Measurements from ENCODE around the gene TAOK3. TPM values are rescaled to one million over a fixed set of nuclear protein-coding genes. Genes with fewer than 3 reads are reported as not detected.

TAOK3 gene
- total RNA-seq, 4 donors from 2014 or later = 22.7 to 61.7 (median 38.8) TPM

DNA sequence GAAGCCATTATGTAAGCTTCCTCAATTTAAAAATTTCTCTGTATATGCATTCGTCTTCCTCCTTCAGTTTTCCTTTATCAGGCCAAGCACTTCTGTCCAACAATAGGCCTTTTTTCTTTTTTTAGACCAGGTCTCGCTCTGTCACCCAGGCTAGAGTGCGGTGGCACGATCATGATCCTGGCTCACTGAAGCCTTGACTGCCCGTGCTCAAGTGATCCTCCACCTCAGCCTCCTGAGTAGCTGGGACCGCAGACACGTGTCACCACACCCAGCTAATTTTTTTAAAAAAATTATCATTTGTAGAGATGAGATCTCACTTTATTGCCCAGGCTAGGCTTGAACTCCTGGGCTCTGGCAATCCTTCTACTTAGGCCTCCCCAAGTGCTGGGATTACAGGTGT lies 25.8 kb downstream of the TAOK3 start:
- DNase-seq (ENCODE audit: low spot score in 2 of 2) = no peak
- H3K36me3 ChIP-seq = no peaks in the 10 kb centered on the region
- peaks cover 23% of the 10 kb centered on the region for H3K4me1 ChIP-seq
- no peak overlapping the region for H3K27ac ChIP-seq
- no peak overlapping the region for H3K4me3 ChIP-seq
- TF ChIP-seq POLR2AphosphoS5 (IDR thresholded peaks at IDR 0.05) (no peak), EP300 (IDR thresholded peaks at IDR 0.05) (no peak)
- 63% methylated on average over 7 of the region's 7 CpGs for WGBS
- H3K9me3 ChIP-seq = no peaks in the 10 kb centered on the region
- no peaks in the 10 kb centered on the region for H3K27me3 ChIP-seq

DNA sequence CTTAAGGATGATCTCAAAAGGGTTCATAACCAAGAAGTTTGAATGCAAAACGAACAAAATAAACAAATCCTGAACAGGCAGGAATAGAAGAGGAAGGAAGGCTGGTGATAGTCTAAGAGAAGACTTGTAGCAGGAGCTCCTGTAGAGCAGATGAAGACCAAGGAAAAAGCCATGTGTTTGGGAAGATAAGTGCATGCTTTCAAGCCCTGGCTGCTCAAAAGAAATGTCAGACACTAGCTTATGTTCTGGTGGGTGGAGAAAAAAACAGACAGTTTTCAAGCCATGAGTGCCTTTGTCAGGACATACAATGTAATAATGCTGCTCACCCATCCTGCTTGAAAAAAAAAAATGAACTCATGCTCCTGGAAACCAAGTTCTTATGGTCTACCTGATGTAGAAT lies 27.4 kb downstream of the TAOK3 start:
- Histone ChIP-seq H3K27ac (no peak overlapping the region), H3K9me3 (no peaks in the 10 kb centered on the region), H3K27me3 (no peaks in the 10 kb centered on the region), H3K4me1 (peaks cover 23% of the 10 kb centered on the region), H3K4me3 (no peak overlapping the region), H3K36me3 (no peaks in the 10 kb centered on the region)
- 75% methylated on average over 1 of the region's 1 CpG for WGBS
- TF ChIP-seq POLR2A (IDR thresholded peaks at IDR 0.05) (no peak), EP300 (IDR thresholded peaks at IDR 0.05) (no peak), POLR2AphosphoS5 (IDR thresholded peaks at IDR 0.05) (no peak), CTCF (IDR thresholded peaks at IDR 0.05) (no peak)
- DNase-seq (ENCODE audit: low spot score in 2 of 2) = no peak

DNA sequence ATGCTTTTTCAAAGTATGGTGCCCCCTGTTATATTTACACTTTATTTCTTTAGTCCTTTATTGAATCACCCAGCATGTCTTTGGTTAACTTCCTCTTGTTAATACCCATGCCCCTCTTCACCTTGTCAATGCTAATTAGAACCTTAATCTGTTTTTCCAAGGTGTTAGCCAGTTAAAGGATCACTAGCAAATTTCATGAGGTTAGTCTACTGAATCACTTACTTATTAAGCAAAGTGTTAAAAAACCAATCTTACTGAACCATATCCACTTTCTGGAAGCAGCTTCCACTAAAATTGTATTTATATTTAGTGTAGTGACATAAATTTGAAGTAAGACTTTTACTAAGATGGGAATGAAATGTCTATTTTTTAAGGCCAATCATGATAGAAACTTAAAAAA lies 27.9 kb downstream of the TAOK3 start:
- peaks cover 23% of the 10 kb centered on the region for H3K4me1 ChIP-seq
- no peak for TF ChIP-seq POLR2A (IDR thresholded peaks at IDR 0.05)
- TF ChIP-seq POLR2AphosphoS5 (IDR thresholded peaks at IDR 0.05) = no peak
- TF ChIP-seq CTCF (IDR thresholded peaks at IDR 0.05) = no peak
- no peak for TF ChIP-seq EP300 (IDR thresholded peaks at IDR 0.05)
- no peak overlapping the region for H3K4me3 ChIP-seq

GRCh38 chr12:118342090-118342489 lies 30.6 kb downstream of the TAOK3 start:
- Histone ChIP-seq H3K4me1 (peaks cover 22% of the 10 kb centered on the region), H3K9me3 (no peaks in the 10 kb centered on the region), H3K27me3 (no peaks in the 10 kb centered on the region), H3K36me3 (no peaks in the 10 kb centered on the region), H3K27ac (no peak overlapping the region), H3K4me3 (no peak overlapping the region)
- TF ChIP-seq EP300 (IDR thresholded peaks at IDR 0.05) = no peak
- no peak for TF ChIP-seq CTCF (IDR thresholded peaks at IDR 0.05)
- no peak for TF ChIP-seq POLR2A (IDR thresholded peaks at IDR 0.05)
- TF ChIP-seq POLR2AphosphoS5 (IDR thresholded peaks at IDR 0.05) = no peak
- WGBS = 52% methylated on average over 2 of the region's 2 CpGs
- no peak for DNase-seq (ENCODE audit: low spot score in 2 of 2)

More for the DNA sequence above, 27.9 kb downstream of the TAOK3 start:
- Histone ChIP-seq H3K36me3 (no peaks in the 10 kb centered on the region), H3K27ac (no peak overlapping the region), H3K27me3 (no peaks in the 10 kb centered on the region), H3K9me3 (no peaks in the 10 kb centered on the region)
- DNase-seq (ENCODE audit: low spot score in 2 of 2) = no peak

DNA sequence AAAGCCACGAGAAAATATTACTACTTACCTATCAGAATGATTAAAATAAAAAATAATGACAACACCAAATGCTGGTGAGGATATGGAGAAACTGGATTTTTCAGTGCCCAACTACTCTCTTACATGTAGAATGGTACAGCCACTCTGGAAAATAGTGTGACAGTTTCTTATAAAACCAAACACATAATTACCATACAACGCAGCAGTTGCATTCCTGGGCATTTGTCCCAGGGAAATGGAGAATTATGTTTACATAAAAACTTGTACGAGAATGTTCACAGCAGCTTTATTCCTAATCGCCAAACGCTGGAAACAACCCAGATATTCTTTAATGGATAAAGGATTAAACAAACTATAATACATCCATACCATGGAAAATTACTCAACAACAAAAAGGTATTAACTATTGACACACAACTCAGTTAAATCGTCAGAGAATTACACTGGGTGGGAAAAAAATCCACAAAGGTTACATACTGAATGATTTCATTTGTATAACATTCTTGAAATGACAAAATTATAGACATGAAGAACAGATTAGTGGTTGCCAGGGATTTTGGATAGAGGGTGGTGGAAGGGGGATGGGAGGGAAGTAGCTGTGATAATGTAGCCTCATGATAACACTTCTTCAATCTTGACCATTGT lies 35.4 kb downstream of the TAOK3 start:
- WGBS = 54% methylated on average over 6 of the region's 6 CpGs
- Histone ChIP-seq H3K9me3 (no peaks in the 10 kb centered on the region), H3K4me3 (no peak overlapping the region), H3K36me3 (no peaks in the 10 kb centered on the region), H3K27me3 (no peaks in the 10 kb centered on the region), H3K27ac (no peak overlapping the region), H3K4me1 (peaks cover 2% of the 10 kb centered on the region)
- no peak for TF ChIP-seq CTCF (IDR thresholded peaks at IDR 0.05)
- TF ChIP-seq POLR2A (IDR thresholded peaks at IDR 0.05) = no peak
- TF ChIP-seq EP300 (IDR thresholded peaks at IDR 0.05) = no peak
- TF ChIP-seq POLR2AphosphoS5 (IDR thresholded peaks at IDR 0.05) = no peak
- DNase-seq (ENCODE audit: low spot score in 2 of 2) = no peak

DNA sequence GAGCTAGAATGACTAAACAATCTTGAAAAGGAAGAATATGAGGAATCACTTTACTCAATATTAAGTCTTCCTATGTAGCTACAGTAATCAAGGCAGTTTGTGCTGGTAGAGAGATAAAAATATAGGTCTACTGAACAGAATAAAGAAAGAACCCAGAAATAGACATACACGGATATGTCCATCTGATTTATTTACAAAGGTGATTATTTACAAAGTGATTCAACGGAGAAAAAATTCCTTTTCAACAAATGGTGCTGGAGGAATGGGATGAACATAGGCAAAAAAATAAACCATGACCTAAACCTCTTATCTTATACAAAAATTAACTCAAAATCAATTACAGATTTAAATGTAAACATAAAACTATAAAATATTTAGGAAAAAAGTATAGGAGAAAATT lies 36.6 kb downstream of the TAOK3 start:
- Histone ChIP-seq H3K36me3 (no peaks in the 10 kb centered on the region), H3K27me3 (no peaks in the 10 kb centered on the region), H3K27ac (no peak overlapping the region), H3K9me3 (no peaks in the 10 kb centered on the region), H3K4me3 (no peak overlapping the region), H3K4me1 (peaks cover 5% of the 10 kb centered on the region)
- no peak for TF ChIP-seq POLR2A (IDR thresholded peaks at IDR 0.05)
- TF ChIP-seq EP300 (IDR thresholded peaks at IDR 0.05) = no peak
- no peak for TF ChIP-seq CTCF (IDR thresholded peaks at IDR 0.05)
- no peak for TF ChIP-seq POLR2AphosphoS5 (IDR thresholded peaks at IDR 0.05)
- 91% methylated on average over 2 of the region's 2 CpGs for WGBS
- no peak for DNase-seq (ENCODE audit: low spot score in 2 of 2)

Data from suprapubic skin (tissue), 4 donors.